HepG2 (cell line): ENCODE results near the gene S100A4. TPM values are rescaled to one million over a fixed set of nuclear protein-coding genes. Genes with fewer than 3 reads are reported as not detected.

Source experiments
- FOSL1 ChIP-seq: sonication (generic); formaldehyde crosslinking; IDR thresholded peaks from 2 replicates; pipeline ENCODE4 v1.9.0; 2021; ENCODE audit warnings: missing genetic modification reagents, borderline replicate concordance
- IKZF5 ChIP-seq: IDR thresholded peaks from 2 replicates; pipeline ENCODE4 v1.6.1; 2018; ENCODE audit warnings: missing genetic modification reagents, mild to moderate bottlenecking, missing compliant biosample characterization
- KDM1A ChIP-seq: IDR thresholded peaks from 2 replicates; pipeline ENCODE4 v1.6.1; 2016; ENCODE audit warnings: missing compliant biosample characterization
- SOX5 ChIP-seq: IDR thresholded peaks from 2 replicates; pipeline ENCODE4 v1.6.1; 2016; ENCODE audit warnings: borderline replicate concordance
- SOX6 ChIP-seq, 2 experiments: fragments of 450-650 bp in 1 of 2; sonication (generic) in 1 of 2; formaldehyde crosslinking in 1 of 2; IDR thresholded peaks; 2 replicates each; pipeline versions ENCODE4 v1.4.0 to v1.6.1; 2017 to 2020; ENCODE audit warnings: antibody characterized with exemption in 1 of 2, mild to moderate bottlenecking in 1 of 2, missing genetic modification reagents in 1 of 2
- TFDP2 ChIP-seq: sonication (generic); formaldehyde crosslinking; IDR thresholded peaks from 2 replicates; pipeline ENCODE4 v1.4.0; 2020; ENCODE audit warnings: missing genetic modification reagents
- TOE1 ChIP-seq: sonication (generic); formaldehyde crosslinking; IDR thresholded peaks from 2 replicates; pipeline ENCODE4 v1.4.0; 2020; ENCODE audit warnings: mild to moderate bottlenecking, missing genetic modification reagents
- ZNF142 ChIP-seq: sonication (generic); formaldehyde crosslinking; IDR thresholded peaks from 2 replicates; pipeline ENCODE4 v1.4.0; 2020; ENCODE audit warnings: missing genetic modification reagents
- ZNF160 ChIP-seq: sonication (generic); formaldehyde crosslinking; IDR thresholded peaks from 2 replicates; pipeline ENCODE4 v1.8.0; 2022; ENCODE audit warnings: mild to moderate bottlenecking, inconsistent platforms, missing genetic modification reagents
- ZNF512 ChIP-seq: sonication (generic); formaldehyde crosslinking; IDR thresholded peaks from 2 replicates; pipeline ENCODE4 v1.4.0; 2020; ENCODE audit warnings: mild to moderate bottlenecking, missing genetic modification reagents
- ZNF75D ChIP-seq: sonication (generic); formaldehyde crosslinking; IDR thresholded peaks from 2 replicates; pipeline ENCODE4 v1.8.1; 2023; ENCODE audit warnings: missing genetic modification reagents, mild to moderate bottlenecking, borderline replicate concordance
- polyA plus RNA-seq, 8 experiments: library from polyadenylated mRNA; depleted of rRNA in 3 of 8; stranded (reverse) in 7 of 8; unstranded in 1 of 8; fragments of >200 nt; fragmentation: Illumina TruSeq in 4 of 8; extraction: Trizol in 4 of 8; gene quantifications; 2 replicates each; pipeline versions ENCODE4 v1.2.1 to v1.2.3, GENCODE V29; 2011 to 2016; ENCODE audit warnings: low read depth in 4 of 8, missing spikeins in 1 of 8, mixed read lengths in 1 of 8; ENCODE audit not compliant: insufficient read depth in 1 of 8
- total RNA-seq, 5 experiments: library from RNA; depleted of rRNA; stranded (reverse); fragments of >200 nt; fragmentation: Illumina TruSeq; extraction: Trizol; gene quantifications; 2 replicates each; pipeline ENCODE4 v1.2.3, GENCODE V29; 2016; ENCODE audit warnings: low read depth in 1 of 5

Gene S100A4
- total and polyA plus RNA-seq, 2 of the 13 experiments (the other 11 are each of a cell fraction or from before 2014, with no cell fraction given), result 12.9 to 20.2 TPM

DNA sequence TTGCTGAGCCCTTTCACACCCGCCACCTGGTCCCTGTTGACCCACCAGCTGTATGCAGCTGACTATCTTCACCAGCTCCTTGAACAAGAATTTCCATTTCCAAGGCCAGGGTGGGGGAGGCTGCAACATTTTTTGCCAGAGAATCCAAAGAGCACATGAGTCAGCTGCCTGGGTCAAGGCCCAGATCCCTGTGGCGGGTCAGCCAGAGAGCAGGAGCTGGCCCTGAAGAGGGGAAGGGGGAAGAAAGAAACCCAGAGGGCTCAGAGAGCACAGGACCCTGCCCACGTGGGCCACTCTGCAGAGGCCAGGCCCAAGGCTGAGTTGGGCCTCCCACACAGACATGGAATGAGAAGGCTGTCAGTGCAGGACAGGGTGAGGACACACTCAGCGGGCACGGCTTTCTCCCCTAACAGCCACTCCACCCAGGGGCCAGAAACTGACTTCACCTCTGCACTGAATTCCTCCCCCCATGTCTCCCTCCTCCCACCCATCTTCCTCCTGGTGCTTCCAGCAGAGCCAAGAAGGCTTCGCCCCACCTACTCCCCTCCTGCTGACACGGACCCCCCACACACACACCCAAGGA lies 38.7 kb downstream of the S100A4 start (continued):
- no peak for TF ChIP-seq ZNF75D (CRISPR knock-in tag)
- TF ChIP-seq ZNF142 (CRISPR knock-in tag), result no peak
- TF ChIP-seq ZNF512, result no peak
- TF ChIP-seq SOX5 (CRISPR knock-in tag), result no peak
- no peak for TF ChIP-seq SOX6 (IDR thresholded peaks at IDR 0.05)
- TF ChIP-seq SOX6 (CRISPR knock-in tag; IDR thresholded peaks at IDR 0.05), result 0 out of 2 replicates have a peak, but pooled peaks have one; percentile 15
- no peak for TF ChIP-seq KDM1A
- no peak for TF ChIP-seq TFDP2 (CRISPR knock-in tag)
- no peak for TF ChIP-seq IKZF5 (CRISPR knock-in tag)
- peak; percentile 72; the same call in 1 of the 2 replicates for TF ChIP-seq FOSL1 (CRISPR knock-in tag)
- TF ChIP-seq ZNF160 (CRISPR knock-in tag), result no peak
- TF ChIP-seq TOE1 (CRISPR knock-in tag), result no peak
